Hepatocyte (in vitro differentiated cells): Measurements from ENCODE around the gene EIF4H.

Experiments
- EZH2 ChIP-seq: fragments of 200-600 bp; sonication (generic); IDR thresholded peaks from 2 replicates; pipeline ENCODE4 v1.6.1; 2016; ENCODE audit warnings: antibody characterized with exemption, mild to moderate bottlenecking, borderline replicate concordance
- EZH2phosphoT487 ChIP-seq: fragments of 200-600 bp; sonication (generic); IDR thresholded peaks from one replicate; pipeline ENCODE4 v1.6.1; 2018; ENCODE audit warnings: antibody characterized with exemption, mild to moderate bottlenecking, low read depth, moderate library complexity; ENCODE audit not compliant: unreplicated experiment, severe bottlenecking
- TF ChIP-seq, protein P1 (sequence below): fragments of 200-600 bp; sonication (generic); IDR thresholded peaks from 2 replicates; pipeline ENCODE4 v1.5.1; 2016; ENCODE audit warnings: antibody characterized with exemption, mild to moderate bottlenecking; ENCODE audit not compliant: poor library complexity

DNA sequence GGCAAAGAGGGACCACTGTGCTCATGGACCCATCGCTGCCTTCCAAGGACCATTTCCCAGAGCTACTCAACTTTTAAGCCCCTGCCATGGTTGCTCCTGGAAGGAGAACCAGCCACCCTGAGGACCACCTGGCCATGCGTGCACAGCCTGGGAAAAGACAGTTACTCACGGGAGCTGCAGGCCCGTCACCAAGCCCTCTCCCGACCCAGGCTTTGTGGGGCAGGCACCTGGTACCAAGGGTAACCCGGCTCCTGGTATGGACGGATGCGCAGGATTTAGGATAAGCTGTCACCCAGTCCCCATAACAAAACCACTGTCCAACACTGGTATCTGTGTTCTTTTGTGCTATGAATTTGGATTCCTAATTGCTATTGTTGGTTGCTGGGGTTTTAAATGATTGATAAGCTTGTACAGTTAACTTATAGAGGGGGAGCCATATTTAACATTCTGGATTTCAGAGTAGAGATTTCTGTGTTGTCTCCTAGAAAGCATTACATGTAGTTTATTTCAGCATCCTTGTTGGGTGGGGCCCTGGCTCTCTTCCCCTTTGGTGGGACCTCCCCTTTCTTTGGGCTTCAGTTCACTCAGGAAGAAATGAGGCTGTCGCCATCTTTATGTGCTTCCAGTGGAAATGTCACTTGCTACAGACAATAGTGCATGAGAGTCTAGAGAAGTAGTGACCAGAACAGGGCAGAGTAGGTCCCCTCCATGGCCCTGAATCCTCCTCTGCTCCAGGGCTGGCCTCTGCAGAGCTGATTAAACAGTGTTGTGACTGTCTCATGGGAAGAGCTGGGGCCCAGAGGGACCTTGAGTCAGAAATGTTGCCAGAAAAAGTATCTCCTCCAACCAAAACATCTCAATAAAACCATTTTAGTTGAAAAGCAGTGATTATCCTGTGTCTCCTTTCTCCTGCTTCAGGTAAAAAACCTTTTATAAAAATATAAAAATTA is 55.1 kb downstream of the EIF4H start:
- TF ChIP-seq, protein P1, sequence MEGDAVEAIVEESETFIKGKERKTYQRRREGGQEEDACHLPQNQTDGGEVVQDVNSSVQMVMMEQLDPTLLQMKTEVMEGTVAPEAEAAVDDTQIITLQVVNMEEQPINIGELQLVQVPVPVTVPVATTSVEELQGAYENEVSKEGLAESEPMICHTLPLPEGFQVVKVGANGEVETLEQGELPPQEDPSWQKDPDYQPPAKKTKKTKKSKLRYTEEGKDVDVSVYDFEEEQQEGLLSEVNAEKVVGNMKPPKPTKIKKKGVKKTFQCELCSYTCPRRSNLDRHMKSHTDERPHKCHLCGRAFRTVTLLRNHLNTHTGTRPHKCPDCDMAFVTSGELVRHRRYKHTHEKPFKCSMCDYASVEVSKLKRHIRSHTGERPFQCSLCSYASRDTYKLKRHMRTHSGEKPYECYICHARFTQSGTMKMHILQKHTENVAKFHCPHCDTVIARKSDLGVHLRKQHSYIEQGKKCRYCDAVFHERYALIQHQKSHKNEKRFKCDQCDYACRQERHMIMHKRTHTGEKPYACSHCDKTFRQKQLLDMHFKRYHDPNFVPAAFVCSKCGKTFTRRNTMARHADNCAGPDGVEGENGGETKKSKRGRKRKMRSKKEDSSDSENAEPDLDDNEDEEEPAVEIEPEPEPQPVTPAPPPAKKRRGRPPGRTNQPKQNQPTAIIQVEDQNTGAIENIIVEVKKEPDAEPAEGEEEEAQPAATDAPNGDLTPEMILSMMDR = no peak
- TF ChIP-seq EZH2 (no peak), EZH2phosphoT487 (no peak)
